ENCODE measurements around the gene OR10K2.

OR10K2 gene

DNA sequence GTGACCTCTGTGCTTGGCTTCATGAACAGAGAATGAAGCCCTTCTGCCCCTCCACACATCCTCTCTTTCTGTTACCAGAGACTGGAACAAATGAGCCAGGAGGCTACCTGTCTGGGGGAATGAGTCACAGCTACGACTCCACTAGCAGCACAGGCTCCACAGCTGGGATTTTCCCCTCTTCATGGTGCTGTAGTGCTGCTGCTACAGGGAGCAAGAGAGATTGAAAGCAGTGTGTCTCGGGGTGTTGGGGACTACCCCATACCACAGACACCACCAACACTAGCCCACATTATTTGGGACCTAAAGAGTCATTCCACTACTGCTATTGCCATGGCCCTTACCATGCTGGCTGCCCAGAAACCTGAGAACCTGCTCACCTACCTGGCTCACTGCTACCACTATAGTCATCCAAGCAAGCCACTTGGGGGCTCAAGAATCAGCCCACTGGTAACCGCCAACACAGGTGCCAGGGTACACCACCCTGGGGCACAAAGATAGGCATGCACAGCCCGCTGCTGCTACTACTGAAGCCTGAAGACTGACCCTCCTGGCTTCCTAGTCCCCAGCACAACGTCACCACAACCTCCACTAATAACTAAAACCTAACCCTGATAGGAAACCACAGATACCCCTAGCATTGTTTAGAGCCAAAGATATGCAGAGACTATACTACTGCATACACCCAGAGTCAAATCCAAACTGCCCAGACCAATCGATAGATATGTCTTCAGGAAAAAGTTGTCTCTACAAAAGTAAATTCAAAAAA lies 54.7 kb downstream of the OR10K2 start:
- no peak for DNase-seq (ENCODE audit: low spot score)

Data from AG08396 (cell line).